Osteocyte (in vitro differentiated cells): ENCODE measurements around the gene RABGAP1L. TPM values are rescaled to one million over a fixed set of nuclear protein-coding genes. Genes with fewer than 3 reads are reported as not detected.

Experiments used
- DNase-seq: peaks from one replicate; pipeline ENCODE4 v3.0.0; 2021; ENCODE audit warnings: mixed read lengths; ENCODE audit not compliant: unreplicated experiment; ENCODE audit errors: extremely low spot score
- H3K27ac Mint-ChIP-seq: one replicate; pipeline ENCODE4 v1.8.0; 2021; ENCODE audit warnings: mild to moderate bottlenecking, mixed read lengths; ENCODE audit not compliant: unreplicated experiment
- H3K27me3 Mint-ChIP-seq: one replicate; pipeline ENCODE4 v1.8.0; 2021; ENCODE audit warnings: mixed read lengths; ENCODE audit not compliant: unreplicated experiment
- H3K36me3 Mint-ChIP-seq: one replicate; pipeline ENCODE4 v1.8.0; 2021; ENCODE audit warnings: mixed read lengths; ENCODE audit not compliant: unreplicated experiment
- H3K4me1 Mint-ChIP-seq: one replicate; pipeline ENCODE4 v1.8.0; 2021; ENCODE audit warnings: mixed read lengths; ENCODE audit not compliant: unreplicated experiment
- H3K4me3 Mint-ChIP-seq: one replicate; pipeline ENCODE4 v1.8.0; 2021; ENCODE audit warnings: mild to moderate bottlenecking, moderate library complexity, mixed read lengths; ENCODE audit not compliant: unreplicated experiment
- H3K9me3 Mint-ChIP-seq: one replicate; pipeline ENCODE4 v1.8.0; 2021; ENCODE audit warnings: mixed read lengths; ENCODE audit not compliant: unreplicated experiment
- CTCF ChIP-seq: fragments of 200-600 bp; sonication (generic); IDR thresholded peaks from 2 replicates; pipeline ENCODE4 v1.5.0; 2021; ENCODE audit warnings: antibody characterized with exemption, mild to moderate bottlenecking, moderate library complexity
- total RNA-seq: library from RNA; stranded (reverse); gene quantifications from 2 replicates; pipeline ENCODE4 v1.2.1, GENCODE V29; 2021

The RABGAP1L gene
- total RNA-seq, 1 donor from 2014 or later: 29.3 TPM

GRCh38 chr1:174273190-174273589 lies 113.9 kb downstream of the RABGAP1L start:
- H3K27ac Mint-ChIP-seq: no peak overlapping the region
- no peak for TF ChIP-seq CTCF
- no peak overlapping the region for H3K4me3 Mint-ChIP-seq
- no peaks in the 10 kb centered on the region for H3K27me3 Mint-ChIP-seq
- peaks cover 2% of the 10 kb centered on the region for H3K36me3 Mint-ChIP-seq
- no peaks in the 10 kb centered on the region for H3K9me3 Mint-ChIP-seq
- no peak for DNase-seq
- peaks cover 6% of the 10 kb centered on the region for H3K4me1 Mint-ChIP-seq

GRCh38 chr1:174273776-174274175 lies 114.5 kb downstream of the RABGAP1L start:
- Mint-ChIP-seq H3K9me3 (no peaks in the 10 kb centered on the region), H3K4me1 (peaks cover 6% of the 10 kb centered on the region), H3K27me3 (no peaks in the 10 kb centered on the region), H3K36me3 (peaks cover 2% of the 10 kb centered on the region), H3K27ac (no peak overlapping the region), H3K4me3 (no peak overlapping the region)
- no peak for TF ChIP-seq CTCF
- no peak for DNase-seq

- Mint-ChIP-seq H3K27me3 (no peaks in the 10 kb centered on the region), H3K36me3 (peaks cover 2% of the 10 kb centered on the region), H3K4me1 (peaks cover 6% of the 10 kb centered on the region), H3K27ac (no peak overlapping the region), H3K9me3 (no peaks in the 10 kb centered on the region), H3K4me3 (no peak overlapping the region)
- no peak for TF ChIP-seq CTCF
- DNase-seq: no peak
Measured at GRCh38 chr1:174274452-174274851, 115.1 kb downstream of the RABGAP1L start.

- H3K36me3 Mint-ChIP-seq: peaks cover 5% of the 10 kb centered on the region
- no peak overlapping the region for H3K4me3 Mint-ChIP-seq
- H3K27ac Mint-ChIP-seq: no peak overlapping the region
- peaks cover 6% of the 10 kb centered on the region for H3K4me1 Mint-ChIP-seq
- no peaks in the 10 kb centered on the region for H3K27me3 Mint-ChIP-seq
- H3K9me3 Mint-ChIP-seq: no peaks in the 10 kb centered on the region
- TF ChIP-seq CTCF: no peak
- DNase-seq: no peak
Measured at GRCh38 chr1:174274884-174275283, 115.6 kb downstream of the RABGAP1L start.

GRCh38 chr1:174276087-174276486 lies 116.8 kb downstream of the RABGAP1L start:
- Mint-ChIP-seq H3K9me3 (peaks cover 7% of the 10 kb centered on the region), H3K36me3 (peaks cover 12% of the 10 kb centered on the region), H3K27ac (no peak overlapping the region), H3K4me1 (peaks cover 5% of the 10 kb centered on the region), H3K4me3 (no peak overlapping the region), H3K27me3 (no peaks in the 10 kb centered on the region)
- TF ChIP-seq CTCF: no peak
- DNase-seq: no peak
